ENCODE results near the gene CRACR2A.

DNA sequence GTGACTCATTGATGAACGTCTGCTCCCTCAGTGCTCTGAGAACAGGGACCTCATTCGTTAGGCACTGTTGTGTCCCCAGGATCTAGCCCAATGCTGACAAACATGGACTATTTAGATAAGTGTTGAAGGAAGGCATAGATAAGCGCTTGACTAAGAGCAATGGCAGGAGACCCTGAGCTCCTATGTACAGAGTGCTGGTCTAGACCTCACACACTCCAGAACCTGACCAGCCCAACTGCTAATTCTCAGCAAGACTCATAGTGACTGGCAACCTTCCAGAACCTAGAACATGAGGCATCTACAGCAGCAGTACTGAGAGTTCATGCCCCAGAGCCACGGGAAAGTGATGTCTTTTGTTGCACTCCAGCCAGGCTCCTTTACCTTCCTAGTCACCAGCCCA, 69.2 kb downstream of the CRACR2A start:
- TF ChIP-seq PHF8 (IDR thresholded peaks at IDR 0.05; ENCODE audit: borderline replicate concordance, low read depth) = no peak
- TF ChIP-seq CHD2 (IDR thresholded peaks at IDR 0.05; ENCODE audit: low read length, partially characterized antibody) = no peak
- TF ChIP-seq, protein P1, sequence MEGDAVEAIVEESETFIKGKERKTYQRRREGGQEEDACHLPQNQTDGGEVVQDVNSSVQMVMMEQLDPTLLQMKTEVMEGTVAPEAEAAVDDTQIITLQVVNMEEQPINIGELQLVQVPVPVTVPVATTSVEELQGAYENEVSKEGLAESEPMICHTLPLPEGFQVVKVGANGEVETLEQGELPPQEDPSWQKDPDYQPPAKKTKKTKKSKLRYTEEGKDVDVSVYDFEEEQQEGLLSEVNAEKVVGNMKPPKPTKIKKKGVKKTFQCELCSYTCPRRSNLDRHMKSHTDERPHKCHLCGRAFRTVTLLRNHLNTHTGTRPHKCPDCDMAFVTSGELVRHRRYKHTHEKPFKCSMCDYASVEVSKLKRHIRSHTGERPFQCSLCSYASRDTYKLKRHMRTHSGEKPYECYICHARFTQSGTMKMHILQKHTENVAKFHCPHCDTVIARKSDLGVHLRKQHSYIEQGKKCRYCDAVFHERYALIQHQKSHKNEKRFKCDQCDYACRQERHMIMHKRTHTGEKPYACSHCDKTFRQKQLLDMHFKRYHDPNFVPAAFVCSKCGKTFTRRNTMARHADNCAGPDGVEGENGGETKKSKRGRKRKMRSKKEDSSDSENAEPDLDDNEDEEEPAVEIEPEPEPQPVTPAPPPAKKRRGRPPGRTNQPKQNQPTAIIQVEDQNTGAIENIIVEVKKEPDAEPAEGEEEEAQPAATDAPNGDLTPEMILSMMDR (IDR thresholded peaks at IDR 0.05) = no peak
- TF ChIP-seq JUN (IDR thresholded peaks at IDR 0.05) = no peak
- TF ChIP-seq NFE2L2 (conservative IDR thresholded peaks at IDR 0.05; ENCODE audit: low read length) = no peak
- no peak for TF ChIP-seq HOXA7 (CRISPR knock-in tag; IDR thresholded peaks at IDR 0.05)
- TF ChIP-seq, protein P2, sequence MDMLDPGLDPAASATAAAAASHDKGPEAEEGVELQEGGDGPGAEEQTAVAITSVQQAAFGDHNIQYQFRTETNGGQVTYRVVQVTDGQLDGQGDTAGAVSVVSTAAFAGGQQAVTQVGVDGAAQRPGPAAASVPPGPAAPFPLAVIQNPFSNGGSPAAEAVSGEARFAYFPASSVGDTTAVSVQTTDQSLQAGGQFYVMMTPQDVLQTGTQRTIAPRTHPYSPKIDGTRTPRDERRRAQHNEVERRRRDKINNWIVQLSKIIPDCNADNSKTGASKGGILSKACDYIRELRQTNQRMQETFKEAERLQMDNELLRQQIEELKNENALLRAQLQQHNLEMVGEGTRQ (IDR thresholded peaks at IDR 0.05) = no peak
- TF ChIP-seq, protein P3, sequence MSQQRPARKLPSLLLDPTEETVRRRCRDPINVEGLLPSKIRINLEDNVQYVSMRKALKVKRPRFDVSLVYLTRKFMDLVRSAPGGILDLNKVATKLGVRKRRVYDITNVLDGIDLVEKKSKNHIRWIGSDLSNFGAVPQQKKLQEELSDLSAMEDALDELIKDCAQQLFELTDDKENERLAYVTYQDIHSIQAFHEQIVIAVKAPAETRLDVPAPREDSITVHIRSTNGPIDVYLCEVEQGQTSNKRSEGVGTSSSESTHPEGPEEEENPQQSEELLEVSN (IDR thresholded peaks at IDR 0.05; ENCODE audit: borderline replicate concordance, low read depth) = no peak
- TF ChIP-seq CBX2 (IDR thresholded peaks at IDR 0.05; ENCODE audit: borderline replicate concordance, low read depth) = no peak
- TF ChIP-seq ESRRA (IDR thresholded peaks at IDR 0.05; ENCODE audit: borderline replicate concordance, low read length) = no peak
- no peak for TF ChIP-seq EP300 (IDR thresholded peaks at IDR 0.05)
- TF ChIP-seq, protein P4, sequence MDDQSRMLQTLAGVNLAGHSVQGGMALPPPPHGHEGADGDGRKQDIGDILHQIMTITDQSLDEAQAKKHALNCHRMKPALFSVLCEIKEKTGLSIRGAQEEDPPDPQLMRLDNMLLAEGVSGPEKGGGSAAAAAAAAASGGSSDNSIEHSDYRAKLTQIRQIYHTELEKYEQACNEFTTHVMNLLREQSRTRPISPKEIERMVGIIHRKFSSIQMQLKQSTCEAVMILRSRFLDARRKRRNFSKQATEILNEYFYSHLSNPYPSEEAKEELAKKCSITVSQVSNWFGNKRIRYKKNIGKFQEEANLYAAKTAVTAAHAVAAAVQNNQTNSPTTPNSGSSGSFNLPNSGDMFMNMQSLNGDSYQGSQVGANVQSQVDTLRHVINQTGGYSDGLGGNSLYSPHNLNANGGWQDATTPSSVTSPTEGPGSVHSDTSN (IDR thresholded peaks at IDR 0.05) = no peak
- TF ChIP-seq POLR2A (IDR thresholded peaks at IDR 0.05; ENCODE audit: low read length) = no peak
- TF ChIP-seq ZFP36 (IDR thresholded peaks at IDR 0.05; ENCODE audit: borderline replicate concordance, partially characterized antibody) = no peak

Measured in A549 (cell line).